ENCODE results near the gene JADE2. TPM values are rescaled to one million over a fixed set of nuclear protein-coding genes. Genes with fewer than 3 reads are reported as not detected.

JADE2 gene
- total and polyA plus RNA-seq, 11 donors = 8.3 to 54.8 (median 30.5) TPM

- 87 to 91% (median 88%) methylated on average over 6 of the region's 6 CpGs for WGBS, 4 donors
- peak overlapping the region in 2 of 12 donors; percentile 41 to 46 for H3K4me3 ChIP-seq
- intact Hi-C loops (cut with DNase I) = loop anchor here in 5 of 10 donors (2.0 to 10.0 kb wide), 5 partner anchors 17 to 203 kb away; partner anchors contain the start of genes CDKN2AIPNL (in 1 of the 5) and JADE2 (in 1 of the 5)
- no peaks in the 10 kb centered on the region for H3K27me3 ChIP-seq
- H3K4me1 ChIP-seq = peaks cover 9 to 57% (median 38%) of the 10 kb centered on the region in 12 donors
- ATAC-seq = no peak
- H3K27ac ChIP-seq = peak overlapping the region in 5 of 12 donors; percentile 69 to 85 (median 76)
- H3K36me3 ChIP-seq = no peaks in the 10 kb centered on the region
- TF ChIP-seq CTCF (IDR thresholded peaks at IDR 0.05) (no peak), POLR2A (IDR thresholded peaks at IDR 0.05) (no peak)
- no peak for DNase-seq
- H3K9me3 ChIP-seq = no peaks in the 10 kb centered on the region
Observed at GRCh38 chr5:134507452-134507851, 18.0 kb upstream of the JADE2 start.

- Histone ChIP-seq H3K36me3 (no peaks in the 10 kb centered on the region), H3K27me3 (no peaks in the 10 kb centered on the region), H3K4me1 (peaks cover 4 to 50% (median 33%) of the 10 kb centered on the region in 12 donors), H3K9me3 (no peaks in the 10 kb centered on the region), H3K4me3 (no peak overlapping the region), H3K27ac (no peak overlapping the region)
- ATAC-seq = no peak
- TF ChIP-seq CTCF (IDR thresholded peaks at IDR 0.05) = no peak
- no peak for TF ChIP-seq POLR2A (IDR thresholded peaks at IDR 0.05)
- DNase-seq = no peak
- WGBS, 4 donors = 95 to 97% (median 96%) methylated on average over 6 to 8 of the region's 8 CpGs
- intact Hi-C loops (cut with DNase I) = loop anchor here in 4 of 10 donors (5.0 to 10.0 kb wide), 3 partner anchors 41 to 204 kb away; partner anchors contain the start of gene CDKN2AIPNL (in 1 of the 4)
Observed at GRCh38 chr5:134508521-134509195, 16.8 kb upstream of the JADE2 start.

- Histone ChIP-seq H3K4me1 (peaks cover 4 to 42% (median 26%) of the 10 kb centered on the region in 12 donors), H3K27ac (no peak overlapping the region), H3K27me3 (no peaks in the 10 kb centered on the region), H3K9me3 (no peaks in the 10 kb centered on the region), H3K4me3 (no peak overlapping the region), H3K36me3 (no peaks in the 10 kb centered on the region)
- ATAC-seq = no peak
- peak in 1 of 5 donors; percentile 44 for DNase-seq
- 90 to 91% (median 90%) methylated on average over 13 of the region's 13 CpGs for WGBS, 4 donors
- intact Hi-C loops (cut with DNase I) = loop anchor here in 5 of 10 donors (5.0 to 10.0 kb wide), 3 partner anchors 42 to 205 kb away; partner anchors contain the start of gene CDKN2AIPNL (in 1 of the 5)
- TF ChIP-seq CTCF (IDR thresholded peaks at IDR 0.05) (no peak), POLR2A (IDR thresholded peaks at IDR 0.05) (no peak)
Observed at GRCh38 chr5:134509308-134510040, 16.0 kb upstream of the JADE2 start.

Measured in heart left ventricle (tissue), 16 donors.